ENCODE measurements around the gene UTRN.
A peak's percentile ranks its signal among the peaks of the same experiment; 100 is the strongest.

The UTRN gene

DNA sequence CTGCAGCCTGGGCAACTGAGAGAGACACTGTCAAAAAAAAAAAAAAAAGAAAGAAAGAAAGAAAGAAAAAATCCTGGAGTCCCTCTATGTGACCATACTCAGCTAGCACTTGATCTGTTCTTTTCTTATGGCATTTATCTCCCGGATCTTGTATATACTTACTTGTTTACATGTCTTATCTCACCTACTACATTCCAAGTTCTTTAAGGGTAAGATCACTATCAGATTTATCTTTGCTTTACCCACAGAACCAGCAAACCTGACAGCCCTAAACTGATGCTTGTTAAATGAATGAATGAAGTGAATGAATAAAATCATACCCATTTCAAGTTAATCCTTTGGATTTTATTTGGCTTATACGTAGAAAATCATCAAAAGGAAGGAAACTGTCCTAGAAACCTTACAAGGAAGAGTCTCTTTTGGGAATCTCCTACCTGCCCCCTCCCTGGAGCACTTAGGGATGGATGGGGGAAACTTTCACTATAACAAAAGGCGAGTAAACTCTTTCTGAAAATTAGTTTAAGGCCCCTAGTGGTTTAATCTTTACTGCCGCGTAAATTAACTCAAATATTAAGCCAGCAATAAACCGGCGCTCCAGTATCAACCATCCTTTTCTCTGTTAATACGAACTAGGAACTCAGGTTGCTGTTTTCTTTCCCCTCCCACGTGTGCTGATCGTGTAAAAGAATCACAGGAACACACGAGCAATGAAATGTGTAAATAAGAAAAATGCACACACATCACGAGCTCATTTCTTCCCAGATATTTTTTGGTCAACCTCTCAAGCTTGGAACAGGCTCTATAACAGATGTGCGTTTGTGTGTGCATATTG, 1.3 kb upstream of the UTRN start:
- DNase-seq (ENCODE audit: low read depth): no peak

DNA sequence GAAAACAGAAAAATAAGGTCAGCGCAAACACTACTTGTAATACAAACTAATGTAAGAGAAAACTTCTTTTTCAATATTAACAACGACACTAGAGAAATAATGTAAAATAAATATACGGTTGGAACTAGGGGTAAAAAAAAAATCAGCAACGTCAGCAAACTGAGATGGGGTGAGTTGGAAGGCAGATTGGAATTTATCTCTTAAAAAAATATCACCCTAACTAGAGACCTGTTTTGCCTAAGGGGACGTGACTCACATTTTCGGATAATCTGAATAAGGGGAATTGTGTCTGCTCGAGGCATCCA, 705 bp upstream of the UTRN start:
- DNase-seq (ENCODE audit: low read depth): peak; percentile 47

DNA sequence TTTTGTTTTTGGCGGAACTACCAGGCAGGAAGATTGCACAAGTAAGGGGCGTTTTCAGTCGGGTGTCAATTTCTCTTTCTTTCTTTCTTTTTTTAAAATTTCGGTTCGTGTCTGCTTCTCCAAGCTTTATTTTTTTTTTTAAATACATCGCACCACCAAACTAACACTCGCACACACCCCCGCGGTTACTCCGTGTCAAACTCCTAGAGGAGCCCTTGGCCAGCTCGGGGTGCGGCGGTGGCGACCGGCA, 338 bp downstream of the UTRN start:
- DNase-seq (ENCODE audit: low read depth): no peak

DNA sequence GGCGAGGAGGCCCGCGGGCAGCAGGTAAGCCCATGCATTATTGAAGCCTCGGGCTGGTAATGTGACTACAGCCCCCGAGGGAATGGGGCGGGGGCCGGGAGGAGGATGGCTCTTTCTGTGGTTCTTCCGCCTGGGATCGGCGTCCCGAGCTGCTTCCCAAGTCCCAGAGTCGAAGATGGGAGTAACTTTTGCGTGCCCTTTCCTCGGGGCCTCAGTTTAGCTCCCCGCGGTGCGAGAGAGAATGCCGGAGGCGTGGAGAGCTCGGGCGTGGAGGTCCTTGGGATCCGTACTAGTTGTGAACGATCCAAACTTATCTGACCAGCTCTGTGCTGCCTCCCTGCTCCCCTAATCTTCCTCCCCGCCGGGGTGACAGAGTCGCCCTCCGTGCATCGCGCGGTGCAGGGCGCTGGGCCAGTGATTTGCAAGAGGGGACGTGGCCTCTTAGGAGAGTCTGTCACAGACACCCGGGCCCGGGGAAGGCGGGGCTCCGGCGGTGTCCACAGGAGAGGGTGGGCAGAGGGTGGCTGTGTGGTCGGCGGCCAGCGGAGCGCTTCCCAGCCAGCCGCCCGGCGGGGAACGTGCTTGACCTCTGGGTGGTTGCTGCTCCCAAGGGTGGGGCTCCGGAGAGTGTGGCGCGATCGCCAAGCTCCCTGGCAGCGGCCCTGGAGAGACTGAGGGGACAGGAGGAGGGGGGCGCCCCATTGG, 815 bp downstream of the UTRN start:
- peak; percentile 64 for DNase-seq (ENCODE audit: low read depth)

DNA sequence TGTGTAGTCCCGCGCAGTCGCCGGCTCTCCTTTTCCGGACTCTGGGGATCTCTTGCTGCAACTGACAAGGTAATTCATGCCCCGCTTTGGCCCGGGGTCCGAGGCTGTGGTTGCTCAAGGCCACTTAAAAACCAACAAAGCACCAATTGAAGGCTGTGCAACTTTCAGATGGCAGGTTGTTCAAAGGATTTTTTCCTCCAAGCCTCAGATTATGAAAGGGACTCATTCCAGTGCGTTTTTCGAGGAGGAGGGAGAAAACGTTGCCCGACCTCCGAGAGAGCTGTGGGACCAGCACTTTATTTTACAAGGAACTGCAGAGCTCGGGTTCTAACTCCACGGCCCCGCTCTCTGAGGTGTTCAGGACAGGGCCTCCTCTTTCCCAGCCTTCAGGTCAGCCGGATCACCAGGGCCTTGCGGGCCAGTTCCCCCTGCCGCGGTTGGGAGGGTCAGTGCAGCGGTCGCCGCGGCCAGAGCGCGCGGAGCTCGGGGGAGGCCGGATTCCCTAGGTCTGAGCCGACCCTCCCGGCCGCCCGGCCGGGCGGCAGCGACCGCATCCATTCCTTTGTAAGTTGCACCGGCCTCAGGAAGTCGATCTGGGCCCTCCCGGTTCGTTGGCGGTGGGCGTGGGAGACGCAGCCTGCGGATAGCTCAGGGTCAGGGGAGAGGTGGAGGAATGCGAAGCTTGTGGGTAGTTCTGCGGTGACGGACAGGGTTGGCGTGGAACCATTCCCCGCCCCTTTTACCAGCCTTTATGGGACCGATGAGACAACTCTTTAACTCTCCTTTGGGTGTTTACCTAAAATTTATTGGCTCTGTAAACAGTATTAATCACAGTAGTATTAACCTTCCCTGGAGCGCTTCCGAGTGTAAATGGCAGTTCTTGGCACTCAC, 1.6 kb downstream of the UTRN start:
- peak; percentile 78 for DNase-seq (ENCODE audit: low read depth)

DNA sequence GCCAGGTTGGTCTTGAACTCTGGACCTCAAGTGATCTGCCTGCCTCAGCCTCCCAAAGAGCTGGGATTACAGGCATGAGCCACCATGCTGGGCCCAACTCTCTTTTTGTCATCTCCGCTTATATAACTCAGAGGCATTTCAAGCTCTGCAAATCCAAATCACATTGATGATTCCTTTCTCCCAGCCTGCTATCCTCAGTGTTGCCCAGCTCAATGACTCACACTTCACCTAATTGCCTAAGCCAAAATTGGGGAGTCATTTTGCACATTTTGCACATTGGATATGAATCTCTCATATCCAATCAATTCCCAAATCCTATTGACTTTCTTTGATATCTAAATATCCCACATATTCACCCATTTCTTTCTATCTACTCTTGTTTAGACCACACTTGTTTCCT, 3.9 kb downstream of the UTRN start:
- no peak for DNase-seq (ENCODE audit: low read depth)

DNA sequence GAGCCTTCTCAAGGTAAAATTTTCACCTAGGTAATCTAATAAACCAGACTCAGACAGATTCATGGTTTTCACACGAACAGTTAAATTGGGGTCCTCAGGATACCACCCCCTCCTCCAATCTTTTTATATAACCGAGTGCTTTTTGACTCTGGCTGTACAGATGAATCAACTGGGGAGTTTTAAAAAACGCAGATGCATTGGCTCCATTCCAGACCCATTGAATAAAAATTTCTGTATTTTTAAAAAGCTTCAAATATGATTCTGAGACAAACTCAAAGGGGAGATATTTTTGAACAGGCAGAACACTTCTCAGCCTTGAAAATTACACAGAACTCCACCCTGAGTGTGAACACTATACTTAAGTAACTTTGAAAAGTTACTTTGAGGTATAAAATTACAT, 7.2 kb downstream of the UTRN start:
- no peak for DNase-seq (ENCODE audit: low read depth)

DNA sequence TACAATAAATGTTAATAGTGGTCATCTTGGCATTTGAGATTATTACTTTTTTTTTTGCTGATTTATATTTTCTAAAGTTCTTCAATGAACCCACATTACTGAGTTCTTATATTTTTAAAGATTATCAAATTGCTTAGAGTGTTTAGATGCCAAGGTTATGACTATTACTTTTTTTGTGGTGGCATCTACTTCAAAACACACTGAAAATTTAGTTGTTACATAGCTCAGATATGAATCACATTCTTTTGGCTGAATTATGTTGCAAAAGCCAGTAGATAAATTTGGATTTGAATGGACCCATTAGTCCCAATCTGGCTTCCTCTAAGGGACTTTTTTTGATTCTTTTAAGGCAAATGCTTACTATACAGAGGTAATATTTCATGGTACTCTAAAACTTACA, 8.9 kb downstream of the UTRN start:
- peak; percentile 81 for DNase-seq (ENCODE audit: low read depth)

DNA sequence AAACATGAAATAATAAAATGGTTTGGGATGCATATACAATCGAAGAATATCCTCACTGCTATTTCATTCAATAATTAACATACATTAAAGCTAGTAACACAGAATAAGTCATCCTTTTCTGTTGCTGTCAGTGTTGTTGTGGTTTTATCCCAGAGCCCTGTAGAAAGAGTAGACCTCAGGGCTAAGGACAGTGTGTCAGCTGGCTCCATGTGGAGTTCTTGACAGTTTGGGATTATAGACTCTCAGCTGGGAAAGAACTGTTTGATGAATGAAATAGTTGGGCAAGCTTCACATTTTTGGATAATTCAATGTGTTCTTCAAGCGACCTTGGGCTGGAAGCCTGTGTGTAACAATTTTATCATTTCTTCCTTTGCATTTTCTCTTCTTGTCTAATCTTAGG, 10.1 kb downstream of the UTRN start:
- no peak for DNase-seq (ENCODE audit: low read depth)

DNA sequence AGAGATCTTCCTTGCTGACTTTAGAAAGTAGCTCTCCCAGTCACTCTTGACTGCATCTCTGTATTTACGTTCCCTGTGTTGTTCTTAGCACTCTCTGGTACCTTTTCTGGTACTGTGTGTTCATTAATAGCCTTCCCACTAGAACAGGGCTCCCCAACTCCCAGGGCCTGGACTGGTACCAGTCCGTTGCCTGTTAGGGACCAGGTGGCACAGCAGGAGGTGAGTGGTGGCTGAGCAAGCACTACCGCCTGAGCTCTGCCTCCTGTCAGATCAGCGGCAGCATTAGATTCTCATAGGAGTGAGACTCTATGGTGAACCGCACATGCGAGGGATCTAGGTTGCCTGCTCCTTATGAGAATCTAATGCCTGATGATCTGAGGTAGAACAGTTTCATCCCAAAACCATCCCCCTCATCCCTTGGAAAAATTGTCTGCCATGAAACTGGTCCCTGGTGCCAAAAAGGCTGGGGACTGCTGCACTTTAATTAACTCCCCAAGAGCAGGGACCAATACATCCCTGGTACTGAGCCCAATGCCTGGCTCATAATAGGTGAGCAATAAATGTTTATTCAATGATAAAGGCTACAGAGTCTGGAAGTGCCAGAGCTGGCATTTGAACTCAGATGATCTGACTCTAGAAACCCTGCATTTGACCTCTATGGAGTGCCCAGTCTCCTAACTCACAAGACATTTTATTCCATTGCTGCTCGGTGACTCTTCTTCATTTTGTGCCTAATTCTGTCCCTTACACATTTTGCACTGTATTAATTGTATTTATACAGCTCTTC, 11.0 kb downstream of the UTRN start:
- DNase-seq (ENCODE audit: low read depth): no peak

DNA sequence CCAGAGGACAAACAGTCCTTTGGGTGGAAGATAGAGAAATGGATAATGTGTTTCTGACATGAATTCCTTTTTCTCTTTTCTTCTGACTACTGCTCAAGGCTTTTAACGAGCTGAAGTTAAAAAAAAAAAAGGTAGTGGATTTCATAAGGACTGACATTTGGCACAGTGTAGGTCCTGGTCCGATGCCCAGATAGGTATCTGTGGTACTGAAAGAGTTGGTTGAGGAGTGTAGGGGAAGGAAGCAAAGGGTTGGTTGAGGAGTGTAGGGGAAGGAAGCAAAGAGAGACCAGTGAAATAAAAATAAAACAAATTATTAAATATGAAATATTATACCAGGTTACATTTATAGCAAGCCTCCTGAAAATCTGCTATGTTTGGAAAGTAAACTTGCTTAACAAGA, 11.8 kb downstream of the UTRN start:
- DNase-seq (ENCODE audit: low read depth): no peak

DNA sequence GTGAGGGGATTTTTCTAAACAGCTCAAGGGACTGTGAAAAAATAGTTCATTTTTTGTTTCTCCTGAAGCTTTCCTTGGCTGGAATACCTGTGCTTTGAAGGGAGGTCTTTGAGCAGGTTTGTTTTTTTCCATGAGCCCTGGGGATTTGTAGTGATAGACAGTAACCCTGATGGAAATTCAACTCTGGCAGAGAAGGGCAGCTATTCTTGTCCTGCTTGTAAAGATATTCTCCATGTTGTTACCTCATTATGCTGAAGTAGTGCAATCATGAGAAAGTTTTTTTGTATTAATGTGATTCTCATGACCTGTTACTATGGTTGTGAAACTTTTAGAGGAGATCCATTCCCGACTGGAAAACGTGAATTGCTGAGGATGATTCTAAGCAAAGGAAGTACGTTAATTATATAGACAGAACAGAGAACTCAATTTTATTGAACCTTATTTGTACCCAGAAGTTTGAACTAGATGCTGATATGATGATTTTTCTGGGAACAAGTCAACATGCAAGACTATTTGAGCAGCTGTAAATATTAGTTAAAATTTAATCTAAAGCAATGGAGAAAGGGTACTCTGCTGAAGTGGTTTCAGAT, 12.5 kb downstream of the UTRN start:
- no peak for DNase-seq (ENCODE audit: low read depth)

DNA sequence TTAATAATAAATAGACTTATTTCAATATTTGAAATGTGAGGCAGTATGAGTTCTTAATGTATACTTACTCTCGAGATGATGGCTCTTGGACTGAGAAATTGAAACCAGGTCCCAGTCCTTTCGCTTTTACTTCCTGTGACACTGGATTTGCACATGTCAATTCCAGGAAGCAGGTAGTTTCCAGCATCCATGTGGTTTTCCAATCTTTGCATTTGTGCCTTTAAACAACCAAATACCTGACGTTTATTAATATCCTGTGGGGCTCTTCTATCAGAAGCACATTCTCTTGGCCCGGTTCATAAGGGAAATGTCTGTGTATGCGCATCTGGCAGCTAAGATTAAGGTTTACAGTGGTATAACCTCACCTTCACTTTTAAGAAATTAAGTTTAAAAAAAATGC, 13.1 kb downstream of the UTRN start:
- DNase-seq (ENCODE audit: low read depth): no peak

DNA sequence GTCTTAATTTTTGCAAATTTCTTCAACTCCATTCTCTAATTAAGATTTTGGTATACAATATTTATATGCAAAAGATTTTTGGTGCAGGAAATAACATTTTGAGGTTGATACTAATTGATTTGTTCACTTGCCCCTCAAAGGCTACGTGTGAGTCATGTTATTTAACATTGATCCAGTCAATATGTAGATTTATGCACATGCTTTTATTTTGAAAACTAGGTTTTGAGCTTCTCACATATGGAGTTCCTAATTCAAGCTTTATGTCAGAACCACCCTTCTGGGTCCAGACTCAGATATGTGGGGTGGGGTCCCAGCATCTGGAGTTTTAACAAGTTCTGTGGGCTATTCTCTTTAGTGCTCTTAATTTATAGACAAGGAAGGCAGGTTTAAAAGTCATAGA, 13.8 kb downstream of the UTRN start:
- no peak for DNase-seq (ENCODE audit: low read depth)

DNA sequence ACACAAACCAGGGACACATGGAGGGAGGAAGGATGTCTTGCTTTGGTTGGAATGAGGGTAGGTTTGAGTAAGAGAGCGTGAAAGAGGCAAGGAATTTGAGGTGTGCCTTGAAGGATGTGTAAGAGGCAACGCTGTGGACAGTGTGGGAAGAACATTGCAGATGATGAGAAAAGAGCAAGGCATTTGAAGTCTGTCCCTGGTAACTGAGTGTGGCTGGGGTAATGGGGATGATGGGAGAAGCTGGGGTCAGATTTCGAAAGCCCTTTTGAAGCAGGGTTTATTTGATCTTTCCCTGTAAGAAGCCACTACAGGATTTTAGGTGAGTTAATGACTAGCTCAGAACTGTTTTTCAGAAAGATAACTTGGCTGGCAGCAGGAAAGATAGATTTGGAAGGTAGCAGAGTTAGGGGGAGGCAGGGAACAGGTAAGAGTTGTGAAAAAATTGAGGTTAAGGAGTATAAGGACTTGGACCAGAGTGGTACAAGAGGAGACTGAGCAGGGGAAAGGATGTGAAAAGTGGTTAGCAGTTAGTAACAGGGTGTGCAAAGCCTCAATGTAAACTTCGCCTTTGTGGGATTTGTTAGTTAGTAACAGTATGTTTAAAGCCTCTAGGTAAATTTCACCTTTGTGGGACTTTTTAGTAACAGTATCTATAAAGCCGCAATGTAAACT, 17.7 kb downstream of the UTRN start:
- no peak for DNase-seq (ENCODE audit: low read depth)

DNA sequence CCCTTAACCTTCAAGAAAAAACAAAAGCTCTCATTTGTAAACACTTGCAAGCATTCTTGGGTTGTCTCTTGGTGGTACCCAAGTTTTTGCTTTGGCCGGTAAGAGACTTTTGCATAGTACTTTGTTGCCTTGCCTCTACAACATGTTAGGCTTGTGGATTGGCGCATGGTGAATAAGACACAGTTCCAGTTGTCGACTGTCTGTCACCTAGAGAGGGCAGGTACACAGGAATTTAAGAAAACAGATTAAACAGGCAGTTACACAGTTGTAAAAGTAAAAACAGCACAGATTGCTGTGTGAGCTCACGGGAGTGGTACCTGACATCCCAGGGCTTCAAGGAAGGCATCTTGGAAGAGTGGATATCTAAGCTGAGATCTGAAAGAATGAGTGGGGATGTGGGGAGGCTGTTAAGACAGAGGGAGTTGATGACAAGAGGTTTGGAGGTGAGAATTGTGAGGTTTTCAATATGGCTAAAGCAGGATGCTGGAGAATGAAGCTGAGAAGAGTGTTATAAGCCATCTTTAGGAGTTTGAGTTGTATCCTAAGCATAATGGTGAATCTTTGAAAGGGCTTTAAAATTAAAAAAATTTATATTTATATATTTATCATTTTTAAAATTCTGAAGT, 19.2 kb downstream of the UTRN start:
- no peak for DNase-seq (ENCODE audit: low read depth)

DNA sequence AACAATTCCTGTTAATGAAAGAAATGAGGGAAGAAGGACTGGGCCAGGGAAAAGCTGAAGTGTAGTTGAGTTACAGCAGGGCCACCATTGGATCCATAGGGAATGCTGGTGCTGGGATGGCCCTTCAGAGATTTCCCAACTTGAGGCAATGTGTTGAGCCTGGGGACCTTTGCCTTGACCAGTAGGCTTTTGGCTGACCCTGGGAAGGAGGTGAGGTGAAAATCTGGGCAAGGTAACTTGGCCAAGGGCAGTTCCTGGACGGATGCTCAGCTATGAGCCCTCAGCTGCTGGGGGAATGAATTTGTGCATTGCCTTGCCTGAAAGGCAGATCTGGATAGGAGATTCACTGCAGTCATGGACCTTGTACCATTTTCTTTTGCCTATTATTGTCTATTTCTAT, 20.4 kb downstream of the UTRN start:
- no peak for DNase-seq (ENCODE audit: low read depth)

DNA sequence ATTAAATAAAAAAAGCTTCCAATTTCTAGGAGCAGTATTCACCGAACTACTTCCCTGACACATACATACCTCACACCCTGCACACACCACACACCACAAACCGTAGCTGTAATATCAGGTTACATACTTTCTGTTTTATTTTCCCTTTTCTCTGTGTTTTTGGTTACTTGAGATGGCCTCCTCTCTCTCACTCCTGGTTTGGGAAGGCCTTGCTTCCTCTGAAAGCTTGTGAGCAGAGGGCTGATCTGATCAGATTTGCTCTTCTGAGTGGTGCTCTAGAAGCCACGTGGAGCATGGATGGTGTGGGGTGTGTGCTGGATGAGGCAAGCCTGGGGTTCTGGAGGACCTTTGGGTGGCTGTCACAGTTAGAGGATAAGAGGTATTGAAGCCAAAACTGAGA, 20.9 kb downstream of the UTRN start:
- DNase-seq (ENCODE audit: low read depth): no peak

DNA sequence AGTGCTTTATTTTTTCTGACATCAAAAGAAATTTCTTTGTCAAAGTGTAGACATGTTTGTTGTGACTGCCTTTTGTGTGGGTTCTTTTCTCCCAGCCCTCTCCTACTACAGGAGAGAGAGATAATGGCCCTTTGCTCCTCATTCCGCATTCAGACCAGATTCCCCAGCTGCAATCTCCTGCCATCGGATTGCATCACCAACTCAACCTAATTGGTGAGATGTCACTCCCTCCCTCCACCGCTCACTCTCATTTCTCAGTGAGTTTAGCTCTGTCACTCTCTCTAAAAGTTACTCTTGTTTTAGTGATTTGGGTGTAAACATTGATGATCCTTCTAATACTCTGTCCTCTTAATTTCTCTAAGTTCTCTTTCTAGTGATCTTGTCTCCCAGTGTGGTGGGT, 22.7 kb downstream of the UTRN start:
- no peak for DNase-seq (ENCODE audit: low read depth)

DNA sequence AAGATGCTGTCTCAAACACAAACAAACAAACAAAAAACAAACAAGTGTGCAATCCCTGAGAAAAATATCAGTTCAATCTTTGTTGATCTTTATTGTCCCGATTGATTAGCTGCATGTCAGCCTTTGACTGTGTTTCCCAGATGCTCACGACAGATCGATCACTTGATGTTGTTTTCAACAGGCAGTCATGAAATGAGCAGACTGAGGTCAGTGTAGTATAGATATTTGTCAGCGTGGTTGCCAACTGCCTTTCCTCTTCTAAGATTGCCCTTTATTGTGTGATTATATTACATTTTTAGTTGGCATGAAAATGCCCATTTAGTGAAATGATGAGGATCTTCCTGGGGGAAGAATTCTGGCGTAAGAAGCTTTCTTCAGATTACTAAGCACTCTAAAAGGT, 25.6 kb downstream of the UTRN start:
- no peak for DNase-seq (ENCODE audit: low read depth)

DNA sequence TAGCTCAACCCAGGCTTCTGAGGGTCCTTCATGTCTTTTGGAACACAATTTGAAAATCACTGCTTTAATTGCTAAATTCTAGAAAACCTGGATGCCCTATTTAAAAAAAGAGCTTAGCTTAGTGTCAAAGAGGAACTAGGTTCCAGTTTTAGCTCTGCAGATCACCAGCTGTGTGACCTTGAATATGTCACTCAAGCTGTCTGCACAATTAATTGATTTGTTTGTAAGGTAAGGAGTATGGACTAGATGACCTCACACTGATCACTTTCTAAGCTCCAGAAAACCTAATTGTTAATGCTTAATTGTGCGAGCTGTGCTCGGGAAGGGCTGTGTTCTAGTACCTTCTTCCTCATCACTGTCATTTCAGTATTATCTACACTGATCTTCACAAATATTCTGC, 26.2 kb downstream of the UTRN start:
- no peak for DNase-seq (ENCODE audit: low read depth)

Data from HS-27A (cell line).